Left ventricle myocardium superior (tissue), 1 donor: ENCODE data around the gene ROPN1L. TPM values are rescaled to one million over a fixed set of nuclear protein-coding genes. Genes with fewer than 3 reads are reported as not detected.

ENCODE experiments used
- ATAC-seq: fragments of 200-7000 bp; cut with Tn5 transposase; one replicate; pipeline ENCODE4 v1.9.1; 2020; ENCODE audit warnings: mild to moderate bottlenecking, moderate library complexity
- DNase-seq: peaks from one replicate; pipeline ENCODE4 v3.0.0-alpha.2; 2020
- intact Hi-C: fragments of 100-400 bp; cut with micrococcal nuclease; formaldehyde crosslinking; loops from one replicate; pipeline ENCODE4 v1.11.0; 2022
- total RNA-seq: library from RNA; stranded (reverse); fragmentation: NEBNext Ultra II Directional; extraction: Animal tissue kit (Norgen Biotek cat#: 25700); gene quantifications from one replicate; pipeline ENCODE4 v1.2.1, GENCODE V29; 2021
- donor health status: DM: no; HTN: yes; CAD: no; lungs with severe emphysema.

The ROPN1L gene
- total RNA-seq, 1 donor from 2014 or later: 0.20 TPM

DNA sequence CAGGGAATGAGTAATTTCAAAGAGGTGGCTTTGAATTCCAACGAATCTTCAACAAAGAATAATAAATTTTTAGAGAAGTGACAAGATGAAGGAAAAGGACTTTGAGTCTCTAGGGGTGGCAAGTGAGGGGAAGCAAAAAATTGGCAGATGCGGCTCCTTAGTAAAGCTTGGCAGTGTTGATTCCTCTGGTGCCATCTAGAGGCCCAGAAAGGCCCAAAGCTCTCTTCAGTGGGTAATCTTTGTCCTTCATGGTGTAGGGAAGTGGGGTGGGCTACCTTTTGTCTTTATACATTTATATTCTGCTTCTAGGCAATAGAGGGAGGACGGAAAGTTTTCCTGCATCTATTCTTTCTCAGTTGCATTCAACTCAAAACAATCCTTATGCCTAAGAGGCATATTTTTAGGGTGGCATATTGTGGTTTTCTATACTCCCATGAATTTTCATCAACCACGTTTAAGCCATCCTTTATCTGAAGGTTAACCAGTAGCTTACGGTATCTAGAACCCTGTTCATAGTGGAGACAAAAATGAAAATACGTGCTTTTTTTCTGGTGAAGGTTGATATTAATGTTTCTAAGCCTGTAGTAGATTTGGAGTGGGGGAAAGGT lies 17.5 kb upstream of the ROPN1L start:
- ATAC-seq: peak; percentile 70
- no peak for DNase-seq
- intact Hi-C loops: no loop called here

DNA sequence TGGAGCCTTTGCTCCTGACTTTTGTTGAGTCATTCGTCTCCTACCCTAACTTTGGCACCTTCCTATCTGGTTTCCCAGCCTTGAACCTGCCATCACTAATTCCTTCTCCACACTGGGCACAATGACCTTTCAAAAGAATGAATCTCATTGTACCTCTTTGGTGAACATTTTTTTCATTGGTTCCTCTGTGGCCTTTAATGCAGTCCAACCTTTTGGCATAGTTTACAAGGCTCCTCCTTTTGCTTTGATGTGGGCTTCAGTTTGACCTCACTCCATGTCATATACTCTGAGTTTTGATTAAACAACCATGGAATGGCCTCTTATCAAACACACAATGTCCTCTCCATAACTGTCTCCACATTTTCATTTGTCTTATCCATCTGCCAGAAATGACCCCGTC lies 14.5 kb upstream of the ROPN1L start:
- no peak for ATAC-seq
- intact Hi-C loops: no loop called here
- DNase-seq: no peak

DNA sequence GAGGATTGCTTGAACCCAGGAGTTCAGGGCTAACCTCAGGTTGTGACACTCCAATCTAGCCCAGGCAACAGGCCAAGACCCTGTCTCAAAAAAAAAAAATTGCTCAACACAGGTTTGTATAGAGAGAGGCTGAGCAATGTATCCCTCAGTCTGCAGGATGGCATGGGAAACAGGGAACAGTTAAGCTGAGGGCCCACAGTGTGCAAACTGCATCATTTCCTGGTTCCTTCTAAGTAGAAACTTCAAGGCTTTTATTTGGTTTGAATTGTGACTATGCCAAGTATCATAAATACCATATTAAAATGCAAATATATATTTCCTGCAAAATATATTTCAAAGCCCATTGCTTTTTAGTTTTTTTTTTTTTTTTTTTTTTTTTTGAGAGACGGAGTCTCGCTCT lies 13.7 kb upstream of the ROPN1L start:
- intact Hi-C loops: no loop called here
- DNase-seq (no peak), ATAC-seq (no peak)

- intact Hi-C loops: no loop called here
- ATAC-seq (no peak), DNase-seq (no peak)
These were observed 10.3 kb upstream of the ROPN1L start for GRCh38 chr5:10431415-10431814.

DNA sequence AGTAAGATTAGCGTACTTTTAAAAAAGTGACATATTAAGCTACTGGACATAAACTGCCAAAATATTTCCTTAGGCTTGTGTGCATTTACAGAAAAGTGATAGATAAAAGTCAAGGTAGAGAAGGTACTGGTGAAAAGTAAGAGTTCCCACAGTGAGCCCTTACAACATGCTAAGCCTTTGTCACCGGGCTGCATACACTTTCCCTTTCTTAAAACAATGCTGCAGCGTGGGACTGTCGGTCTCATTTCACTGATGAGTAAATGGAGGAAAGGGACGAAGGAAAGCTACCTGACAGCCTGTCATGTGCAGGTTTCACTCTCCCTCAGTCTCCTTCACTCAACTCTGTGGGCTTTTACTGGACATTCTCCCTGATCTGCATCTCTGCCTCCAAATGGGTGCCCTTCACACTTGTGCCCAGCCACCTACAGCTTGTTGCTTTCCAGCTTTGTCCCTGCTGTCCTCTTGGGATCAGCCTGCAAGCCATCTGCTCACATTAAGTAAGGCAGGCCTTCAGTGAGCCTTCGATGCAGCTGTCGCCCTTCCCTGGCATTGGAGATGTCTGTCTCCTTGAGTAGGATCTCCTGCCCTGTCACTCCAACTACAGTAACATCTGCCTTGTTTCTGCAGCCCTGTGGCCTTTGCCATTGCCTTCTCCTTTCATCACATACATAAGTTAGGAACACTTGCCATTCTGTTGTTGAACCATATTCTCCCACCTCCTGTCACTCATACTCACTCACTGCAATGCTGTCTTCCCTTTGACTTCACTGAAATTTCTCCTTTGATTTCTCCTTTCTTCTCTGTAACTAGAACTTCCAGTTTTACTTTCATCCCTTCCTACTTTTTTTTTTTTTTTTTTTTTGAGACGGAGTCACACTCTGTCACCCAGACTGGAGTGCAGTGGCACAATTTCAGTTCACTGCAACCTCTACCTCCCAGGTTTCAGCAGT lies 9.3 kb upstream of the ROPN1L start:
- DNase-seq: no peak
- intact Hi-C loops: no loop called here
- peak; percentile 24 for ATAC-seq

GRCh38 chr5:10434392-10434791 lies 7.3 kb upstream of the ROPN1L start:
- DNase-seq (no peak), ATAC-seq (no peak)
- intact Hi-C loops: no loop called here

DNA sequence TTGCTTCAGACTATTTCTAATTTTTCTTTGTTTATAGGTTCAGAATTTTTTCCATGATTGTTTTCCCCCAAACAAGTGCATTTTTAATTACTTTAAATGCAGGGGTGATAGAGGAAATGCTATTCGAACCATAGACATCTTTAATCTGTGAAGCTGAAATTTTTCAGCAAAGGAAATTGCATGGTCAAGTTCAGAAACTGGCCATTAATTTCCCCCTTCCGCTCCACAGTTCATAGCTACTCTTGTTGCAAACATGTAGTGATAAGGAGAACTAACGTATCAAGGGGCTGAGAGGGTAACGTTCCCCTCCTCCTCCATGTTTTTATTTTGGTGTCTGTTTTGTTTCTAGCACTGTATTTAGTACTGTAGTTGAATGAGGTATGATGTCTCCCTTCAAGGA lies 3.4 kb upstream of the ROPN1L start:
- intact Hi-C loops: no loop called here
- DNase-seq (no peak), ATAC-seq (no peak)

- intact Hi-C loops: no loop called here
- ATAC-seq (no peak), DNase-seq (no peak)
These were observed 2.0 kb upstream of the ROPN1L start for GRCh38 chr5:10439692-10440091.

DNA sequence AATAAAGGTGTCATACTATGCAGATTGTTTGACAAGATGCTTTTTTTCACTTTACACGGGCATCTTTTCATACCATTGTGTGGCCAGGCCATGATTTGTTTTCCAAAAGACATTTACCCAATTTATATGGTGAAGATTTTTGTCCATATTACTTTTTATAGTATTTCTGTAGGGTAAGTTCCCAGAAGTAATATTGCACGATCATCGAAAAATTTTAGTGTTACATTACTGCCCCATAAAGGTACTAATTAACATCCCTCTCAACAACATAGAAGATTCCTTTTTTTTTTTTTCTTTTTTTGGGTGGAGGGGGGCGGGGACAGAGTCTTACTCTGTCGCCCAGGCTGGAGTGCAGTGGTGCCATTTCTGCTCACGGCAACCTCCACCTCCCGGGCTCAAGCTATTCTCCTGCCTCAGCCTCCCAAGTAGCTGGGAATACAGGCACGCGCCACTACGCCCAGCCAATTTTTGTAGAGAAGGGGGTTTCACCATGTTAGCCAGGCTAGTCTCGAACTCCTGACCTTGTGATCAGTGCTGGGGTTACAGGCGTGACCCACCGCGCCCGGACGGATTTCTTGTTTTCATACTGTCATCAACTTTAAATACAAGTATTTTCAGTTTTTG lies 1.2 kb upstream of the ROPN1L start:
- intact Hi-C loops: no loop called here
- DNase-seq: no peak

DNA sequence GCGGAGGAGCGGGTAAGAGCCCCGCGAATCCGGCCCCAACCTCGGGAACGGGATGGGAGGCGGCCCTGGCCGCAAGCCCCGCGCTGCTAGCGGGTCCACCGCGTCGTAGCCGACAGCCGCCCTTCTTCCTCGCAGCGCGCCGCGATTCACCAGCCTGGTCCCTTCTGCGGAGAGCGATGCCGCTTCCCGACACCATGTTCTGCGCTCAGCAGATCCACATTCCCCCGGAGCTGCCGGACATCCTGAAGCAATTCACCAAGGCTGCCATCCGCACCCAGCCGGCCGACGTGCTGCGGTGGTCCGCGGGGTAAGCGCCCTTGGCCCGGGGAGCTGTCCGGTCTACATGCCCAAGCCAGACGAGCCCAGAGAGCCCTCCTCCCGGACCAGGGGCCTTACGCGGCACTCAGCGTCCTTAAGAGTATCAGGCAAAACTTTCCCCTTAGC lies 335 bp downstream of the ROPN1L start:
- ATAC-seq: peak; percentile 68
- intact Hi-C loops: no loop called here
- DNase-seq: no peak

More for the DNA sequence above, 1.2 kb upstream of the ROPN1L start:
- no peak for ATAC-seq

GRCh38 chr5:10442576-10442975 lies 897 bp downstream of the ROPN1L start:
- ATAC-seq: peak; percentile 39
- intact Hi-C loops: no loop called here
- DNase-seq: no peak

DNA sequence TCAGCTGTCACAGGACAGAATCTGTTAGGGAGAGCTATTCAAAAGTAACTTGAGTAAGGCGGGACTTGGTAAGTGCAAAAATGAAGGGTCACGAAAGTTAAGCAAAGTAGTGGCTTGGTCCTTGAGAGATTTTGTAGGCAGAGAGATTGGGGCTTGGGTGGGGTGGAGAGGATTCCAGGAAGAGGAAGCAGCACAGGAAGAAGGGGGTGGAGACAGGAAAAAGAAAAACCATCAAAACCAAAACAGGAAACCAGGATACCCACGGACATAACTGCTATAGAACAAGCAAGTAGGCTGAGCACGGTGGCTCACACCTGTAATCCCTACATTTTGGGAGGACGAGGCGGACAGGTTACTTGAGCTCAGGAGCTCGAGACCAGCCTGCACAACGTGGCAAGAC lies 3.7 kb downstream of the ROPN1L start:
- intact Hi-C loops: no loop called here
- ATAC-seq: no peak
- no peak for DNase-seq

- ATAC-seq (no peak), DNase-seq (no peak)
- intact Hi-C loops: no loop called here
These were observed 4.8 kb downstream of the ROPN1L start for GRCh38 chr5:10446490-10446889.

- intact Hi-C loops: no loop called here
- ATAC-seq (no peak), DNase-seq (no peak)
These were observed 5.4 kb downstream of the ROPN1L start for GRCh38 chr5:10447041-10447440.

GRCh38 chr5:10448754-10449360 lies 7.2 kb downstream of the ROPN1L start:
- ATAC-seq: no peak
- intact Hi-C loops: no loop called here
- no peak for DNase-seq

GRCh38 chr5:10451137-10451824 lies 9.6 kb downstream of the ROPN1L start:
- DNase-seq (no peak), ATAC-seq (no peak)
- intact Hi-C loops: no loop called here

DNA sequence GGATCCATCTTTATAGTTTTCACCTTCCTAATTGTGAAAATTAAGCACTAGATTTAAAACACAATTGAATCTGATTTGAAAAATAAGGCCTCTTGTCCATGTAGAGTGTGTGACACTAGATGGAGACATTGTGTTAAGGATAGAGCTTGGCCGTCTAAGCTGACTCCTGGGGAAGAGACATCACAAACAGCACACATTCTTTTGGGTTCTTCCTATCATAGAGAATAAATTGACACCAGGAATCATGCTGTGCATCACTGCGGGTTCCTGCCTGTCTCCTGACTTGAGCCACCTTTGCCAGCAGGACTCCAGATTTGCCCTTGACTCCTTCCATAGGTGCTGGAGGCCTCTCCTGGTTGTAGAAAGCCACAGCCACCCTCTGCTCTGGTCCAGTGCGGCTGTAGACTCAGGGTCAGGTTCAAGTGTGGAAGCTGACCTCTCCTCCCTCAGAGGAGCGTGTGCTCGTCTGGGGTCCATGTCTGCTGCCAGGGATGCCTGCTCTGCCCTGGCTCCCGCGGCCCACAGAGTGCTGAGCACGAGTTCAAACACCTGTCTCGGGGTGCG lies 11.2 kb downstream of the ROPN1L start:
- intact Hi-C loops: loop anchor here (2.0 kb wide), 1 partner anchor 176 kb away; no protein-coding TSS in a partner anchor
- no peak for DNase-seq
- peak; percentile 80 for ATAC-seq

DNA sequence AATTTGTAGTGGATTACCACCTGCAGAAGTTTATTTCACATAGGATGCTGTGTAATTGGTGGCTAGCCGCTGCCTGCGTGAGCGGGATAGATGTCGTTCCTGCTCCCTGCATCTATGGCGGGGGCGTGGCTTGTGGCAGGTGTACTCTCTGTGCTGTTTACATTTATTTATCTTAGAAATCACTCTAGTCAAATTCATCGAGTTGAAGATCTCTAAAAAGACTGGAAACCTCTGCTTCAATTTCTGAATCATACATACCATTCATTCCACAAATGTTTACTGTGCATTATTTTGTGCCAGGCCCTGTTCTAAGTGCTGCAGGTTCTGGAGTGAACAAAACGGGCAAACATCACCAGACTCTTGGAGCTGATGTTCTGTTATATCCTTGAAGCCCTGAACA lies 11.9 kb downstream of the ROPN1L start:
- intact Hi-C loops: loop anchor here (2.0 kb wide), 1 partner anchor 175 kb away; no protein-coding TSS in a partner anchor
- ATAC-seq: no peak
- no peak for DNase-seq
